ENCODE measurements around the gene TMEM52B.
A peak's percentile ranks its signal among the peaks of the same experiment; 100 is the strongest.
"Not testable (repeated sequence)": the region's sequence is repeated elsewhere in the genome, so short reads cannot be mapped to it uniquely, and the experiment has no call there.

The TMEM52B gene

DNA sequence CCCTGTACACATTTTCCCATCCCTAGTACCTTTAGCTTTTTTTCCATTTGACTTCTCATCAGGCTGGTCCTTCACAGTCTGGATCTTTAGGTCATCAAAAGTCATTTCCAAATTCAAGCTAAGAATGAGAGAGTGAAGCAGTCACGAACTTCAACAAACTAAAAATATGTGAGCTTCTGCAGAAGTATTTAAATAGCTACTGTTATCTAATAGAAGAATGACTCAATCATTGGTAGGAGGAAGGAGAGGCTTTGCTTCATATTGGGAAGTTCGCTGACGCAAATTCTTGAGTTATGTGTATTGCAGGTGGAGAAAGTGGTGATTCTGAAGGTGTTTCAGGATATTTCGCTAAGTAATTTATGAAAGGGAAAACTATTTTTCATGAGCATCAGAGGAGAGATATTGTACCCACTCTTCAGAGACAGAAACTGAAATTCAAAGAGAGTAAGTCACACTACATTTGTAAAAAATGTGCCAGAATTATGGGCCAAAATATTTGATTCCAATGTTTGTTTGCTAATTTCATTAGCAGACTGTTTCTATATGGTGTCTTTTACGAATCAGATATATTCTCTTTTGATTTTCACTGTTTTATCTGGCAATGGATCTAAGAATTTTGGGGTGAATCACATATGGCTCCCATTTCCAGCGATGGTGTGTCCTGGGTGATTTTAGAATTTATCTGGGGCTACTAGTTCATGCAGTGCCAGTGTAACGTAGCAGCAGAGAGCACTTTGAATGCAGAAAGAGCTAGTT, 6.7 kb upstream of the TMEM52B start, which contains the start of gene OLR1:
TSS of gene OLR1 (minus strand) at position 160 of the 756 bp plus-strand sequence. CDS start at position 105, 55 bp downstream.
- DNase-seq, result no peak

DNA sequence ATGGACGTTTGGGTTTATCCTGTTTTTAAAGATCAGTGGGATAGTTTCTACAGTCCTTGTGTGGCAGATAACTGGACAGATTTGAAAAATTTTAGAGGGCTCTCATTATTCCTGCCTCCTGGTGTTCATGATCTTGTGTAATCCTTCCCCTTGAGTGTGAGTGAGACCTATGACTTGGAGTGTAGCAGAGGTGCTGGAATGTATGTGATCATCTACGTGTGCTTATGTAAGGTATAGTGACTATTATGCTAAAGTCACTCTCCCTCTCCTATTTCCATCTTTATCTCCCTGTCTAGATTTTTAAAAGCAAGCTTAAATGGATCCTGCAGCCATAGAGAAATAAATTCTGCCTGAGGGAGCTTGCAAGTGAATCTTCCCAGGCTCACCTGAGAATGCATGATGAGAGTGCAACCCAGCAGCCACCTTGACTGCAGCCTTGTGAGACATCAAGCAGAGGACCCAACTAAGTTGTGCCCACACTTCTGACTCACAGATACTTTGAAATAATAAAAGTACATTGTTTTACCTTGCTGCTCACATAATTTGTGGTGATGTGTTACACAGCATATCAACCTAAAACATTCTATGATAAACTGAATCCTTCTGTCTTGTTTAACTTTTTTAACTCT, 3.7 kb upstream of the TMEM52B start:
- no peak for DNase-seq

DNA sequence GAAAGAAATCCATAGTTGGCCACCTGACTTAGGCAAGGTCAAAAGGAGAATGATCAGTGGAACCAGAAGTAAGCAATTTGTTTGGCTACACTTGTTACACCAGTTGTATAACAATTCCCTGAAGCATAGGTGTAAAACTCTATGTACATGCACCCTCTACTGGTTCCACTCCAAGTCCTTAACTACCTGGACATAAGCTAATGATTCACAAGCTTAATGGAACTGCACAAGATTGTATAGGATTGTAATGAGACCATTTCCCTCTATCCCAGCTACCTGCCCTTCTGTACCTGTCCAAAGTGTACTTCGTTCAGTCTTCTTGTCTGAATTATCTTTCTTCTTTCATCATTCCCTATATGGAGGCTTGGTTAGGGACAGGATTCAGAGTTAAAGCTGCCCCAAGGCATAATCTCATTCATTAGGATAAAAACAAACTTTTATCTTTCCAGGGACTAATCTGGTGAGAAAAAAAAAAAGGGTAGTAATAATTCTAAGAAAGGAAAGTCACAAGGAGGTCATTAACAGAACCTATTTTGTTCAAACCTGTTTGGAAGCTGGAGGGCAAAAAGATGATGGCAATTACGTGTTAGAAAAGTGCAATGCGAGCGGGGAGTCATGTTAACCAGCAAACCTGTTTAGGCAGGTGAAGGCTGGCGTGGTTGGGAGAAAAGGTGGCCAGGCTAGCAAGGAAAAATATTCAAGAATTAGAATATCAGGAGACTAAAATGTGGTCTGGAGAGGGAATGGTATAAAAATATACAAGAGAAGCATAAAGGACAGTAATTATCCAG, 2.8 kb upstream of the TMEM52B start:
- DNase-seq, result no peak

DNA sequence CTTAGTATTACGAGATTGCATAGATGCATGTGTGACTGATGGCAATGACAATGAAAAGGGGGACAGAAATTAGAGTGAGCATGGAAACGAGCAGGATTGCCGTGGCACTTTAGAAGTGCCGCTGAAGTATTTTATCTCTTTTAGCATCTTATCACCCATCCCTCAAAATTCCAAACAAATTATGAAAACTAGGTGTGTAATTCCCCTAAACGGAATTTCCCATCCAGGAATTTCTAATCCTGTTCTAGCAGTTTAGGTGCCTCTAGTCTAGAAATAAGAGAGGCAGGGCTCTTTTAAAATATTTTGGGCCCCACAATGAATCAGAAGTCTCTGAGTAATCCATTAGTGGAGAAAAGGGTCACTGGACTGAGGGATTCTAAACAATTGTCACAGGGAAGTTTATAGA, 947 bp downstream of the TMEM52B start:
- no peak for DNase-seq

DNA sequence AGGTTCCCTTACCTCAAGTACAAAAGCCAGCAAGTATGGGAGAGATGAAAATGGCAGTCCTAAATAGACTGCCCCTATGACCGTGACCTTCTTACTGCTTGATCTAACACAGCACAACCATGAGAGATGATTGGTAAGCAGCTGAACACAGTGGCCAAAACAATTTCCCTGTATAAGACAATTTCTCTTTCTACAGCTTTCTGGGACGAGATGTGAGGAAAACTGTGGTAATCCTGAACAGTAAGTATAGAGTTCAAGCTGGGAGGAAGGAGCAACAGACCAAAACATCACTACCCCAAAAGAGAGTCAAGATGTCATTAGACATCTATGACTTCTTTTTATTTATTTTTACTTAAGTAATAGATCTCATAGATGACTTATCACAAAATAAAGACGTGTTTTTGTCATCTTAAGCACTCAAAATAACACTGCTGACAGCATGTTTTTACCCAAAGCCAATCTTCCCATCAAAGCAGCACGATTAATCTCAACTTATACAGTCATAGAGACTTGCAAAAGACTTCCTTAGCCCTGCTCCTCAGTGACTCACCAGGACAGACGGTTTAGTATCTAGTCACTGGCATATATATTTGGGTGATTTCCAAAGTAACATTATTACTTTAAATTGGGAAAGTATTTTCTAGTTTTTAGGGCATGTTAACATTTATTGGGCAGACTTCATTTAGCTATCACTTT, 3.7 kb downstream of the TMEM52B start:
- no peak for DNase-seq

DNA sequence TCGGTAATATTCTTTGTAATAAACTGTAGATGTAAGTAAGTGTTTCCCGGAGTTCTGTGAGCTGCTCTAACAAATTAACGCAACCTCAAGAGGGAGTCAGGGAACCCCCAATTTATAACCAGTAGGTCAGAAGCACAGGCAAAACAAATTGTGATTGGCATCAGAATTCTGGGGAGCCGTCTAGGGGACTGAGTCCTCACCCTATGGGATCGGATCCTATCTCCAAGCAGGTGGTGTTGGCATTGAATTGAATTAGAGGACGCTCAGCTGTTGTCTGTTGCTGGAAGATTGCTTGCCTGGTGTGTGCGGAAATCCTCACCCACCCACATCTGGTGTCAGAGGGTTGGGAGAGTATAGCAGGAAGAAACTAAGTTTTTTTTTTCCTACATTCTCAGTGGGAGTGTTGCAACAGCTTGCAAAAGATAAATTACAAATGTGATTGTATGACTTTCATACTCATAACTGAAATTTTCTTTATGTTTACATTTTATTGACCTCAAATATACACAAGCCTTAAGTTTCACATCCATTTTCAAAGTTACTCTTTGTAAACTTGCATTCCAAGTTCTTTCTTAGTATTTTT, 5.5 kb downstream of the TMEM52B start:
- no peak for DNase-seq

DNA sequence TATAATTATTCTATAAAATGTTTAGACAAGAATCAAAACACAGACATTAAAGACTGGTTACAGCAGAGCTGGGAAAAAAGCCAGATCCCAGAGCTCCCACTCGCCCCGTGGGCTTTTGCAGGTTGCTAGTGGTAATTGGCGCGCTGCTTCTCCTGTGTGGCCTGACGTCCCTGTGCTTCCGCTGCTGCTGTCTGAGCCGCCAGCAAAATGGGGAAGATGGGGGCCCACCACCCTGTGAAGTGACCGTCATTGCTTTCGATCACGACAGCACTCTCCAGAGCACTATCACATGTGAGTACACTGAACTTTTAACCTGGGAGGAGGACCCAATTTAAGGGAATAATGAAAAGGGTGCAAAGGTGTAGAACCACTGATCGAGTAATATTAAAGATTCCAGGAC, 7.5 kb downstream of the TMEM52B start:
- DNase-seq, result no peak

DNA sequence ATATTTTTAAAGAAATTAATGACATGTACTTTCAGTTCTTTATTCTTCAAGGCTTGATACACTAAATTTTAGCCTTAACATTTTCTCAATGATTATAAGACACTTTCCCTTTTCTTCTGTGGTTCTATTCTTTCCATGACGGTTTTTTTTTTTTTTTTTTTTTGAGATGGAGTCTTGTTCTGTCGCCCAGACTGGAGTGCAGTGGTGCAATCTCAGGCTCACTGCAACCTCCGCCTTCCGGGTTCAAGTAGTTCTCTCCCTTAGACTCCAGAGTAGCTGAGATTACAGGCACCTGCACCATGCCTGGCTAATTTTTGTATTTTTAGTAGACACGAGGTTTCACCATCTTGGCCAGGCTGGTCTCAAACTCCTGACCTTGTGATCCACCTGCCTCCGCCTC, 8.1 kb downstream of the TMEM52B start:
- not testable (repeated sequence) for DNase-seq

DNA sequence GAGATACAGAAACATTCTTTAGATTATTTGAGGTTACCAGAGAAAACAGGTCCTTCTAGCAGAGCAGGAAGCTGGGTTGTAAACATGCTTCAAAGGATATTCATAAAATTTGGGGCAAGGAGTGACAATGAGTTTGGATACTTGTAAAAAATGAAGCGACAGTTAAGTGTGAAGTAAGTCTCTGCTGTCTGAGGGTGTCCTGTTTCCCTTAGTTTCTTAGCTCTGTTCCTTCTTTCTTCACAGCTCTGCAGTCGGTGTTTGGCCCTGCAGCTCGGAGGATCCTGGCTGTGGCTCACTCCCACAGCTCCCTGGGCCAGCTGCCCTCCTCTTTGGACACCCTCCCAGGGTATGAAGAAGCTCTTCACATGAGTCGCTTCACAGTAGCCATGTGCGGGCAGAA, 10.8 kb downstream of the TMEM52B start:
- no peak for DNase-seq

DNA sequence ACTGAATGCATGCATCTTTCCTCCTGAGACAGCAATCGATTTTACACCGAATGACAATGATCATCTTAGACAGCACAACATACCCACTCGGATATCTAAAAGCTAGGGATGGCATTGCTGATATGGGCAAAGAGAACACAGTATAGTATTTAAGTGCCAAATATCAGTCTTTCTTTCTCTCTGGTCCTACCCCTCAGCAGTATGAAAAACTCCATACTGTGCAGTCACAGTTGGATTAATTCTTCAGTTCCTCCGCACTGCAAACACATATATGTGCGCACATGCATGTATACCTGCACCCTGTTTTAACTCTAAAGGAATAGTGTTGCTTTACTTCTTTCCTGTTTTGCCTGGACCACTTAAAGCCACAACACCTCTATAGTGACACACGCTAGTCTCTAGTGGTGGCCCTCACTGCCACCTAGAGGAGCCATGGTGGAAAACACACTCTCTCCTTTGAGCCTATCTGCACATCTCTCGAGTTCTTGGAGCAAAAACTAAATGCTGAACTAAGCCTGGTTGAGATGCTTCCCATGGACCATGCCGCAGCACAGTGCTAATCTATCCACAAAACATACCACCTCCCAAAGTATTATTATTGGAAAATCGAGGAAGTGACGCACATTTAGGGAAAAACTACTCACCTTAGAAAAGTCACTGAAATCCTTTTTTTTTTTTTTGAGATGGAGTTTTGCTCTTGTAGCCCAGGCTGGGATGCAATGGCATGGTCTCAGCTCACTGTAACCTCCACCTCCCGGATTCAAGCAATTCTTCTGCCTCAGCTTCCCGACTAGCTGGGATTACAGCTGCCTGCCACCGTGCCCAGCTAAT, 11.9 kb downstream of the TMEM52B start:
- DNase-seq, result peak; percentile 52

DNA sequence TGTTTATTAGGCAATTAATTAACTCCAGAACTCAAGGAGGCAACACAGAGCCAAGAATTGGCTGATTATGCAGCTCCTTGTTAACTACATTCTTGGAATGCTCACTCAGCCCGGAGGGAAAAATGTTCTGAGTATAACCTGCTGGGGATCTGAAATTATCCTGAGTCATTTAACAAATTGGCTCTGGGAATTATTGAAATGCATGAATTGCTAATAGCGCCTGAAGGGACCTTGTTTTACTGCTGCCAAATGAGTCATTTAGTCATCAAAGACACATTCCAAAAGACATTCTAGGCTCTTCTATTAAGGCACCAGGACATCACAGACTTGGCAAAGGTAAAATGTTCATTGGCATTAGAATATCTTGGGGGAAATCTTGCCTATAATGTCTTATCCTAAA, 13.0 kb downstream of the TMEM52B start:
- DNase-seq, result no peak

DNA sequence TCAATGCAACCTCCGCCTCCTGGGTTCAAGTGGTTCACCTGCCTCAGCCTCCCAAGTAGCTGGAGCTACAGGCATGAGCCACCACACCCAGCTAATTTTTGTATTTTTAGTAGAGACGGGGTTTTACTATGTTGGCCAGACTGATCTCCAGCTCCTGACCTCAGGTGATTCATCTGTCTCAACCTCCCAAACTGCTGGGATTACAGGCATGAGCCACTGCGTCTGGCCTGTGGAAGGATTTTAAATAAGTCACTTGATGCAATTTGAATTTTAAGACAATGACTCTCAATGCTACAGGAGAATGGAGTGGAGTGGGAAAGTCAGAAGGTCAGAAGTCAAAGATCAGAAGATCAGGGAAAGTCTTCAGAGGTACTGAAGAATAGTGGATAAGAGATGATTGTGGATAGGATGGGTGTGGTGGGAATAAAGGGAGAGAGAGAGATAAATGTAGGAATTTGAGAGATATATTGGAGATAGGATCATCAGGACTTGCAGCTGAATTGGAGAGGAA, 15.4 kb downstream of the TMEM52B start:
- no peak for DNase-seq

DNA sequence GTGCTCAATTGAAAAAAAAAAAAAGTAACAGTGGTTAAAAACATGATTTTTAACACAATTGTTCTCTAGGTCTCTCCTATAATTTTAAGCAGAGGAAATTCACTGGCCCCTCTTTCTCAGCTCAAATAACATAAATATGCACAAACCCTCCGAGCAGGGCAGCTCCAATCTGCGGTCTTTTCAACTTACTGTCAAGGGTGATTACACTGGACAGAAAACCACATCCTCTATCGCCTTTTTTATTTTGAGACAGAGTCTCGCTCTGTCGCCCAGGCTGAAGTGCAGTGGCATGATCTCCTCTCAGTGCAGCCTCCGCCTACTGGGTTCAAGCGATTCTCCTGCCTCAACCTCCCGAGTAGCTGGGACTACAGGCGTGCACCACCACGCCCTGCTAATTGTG, 17.4 kb downstream of the TMEM52B start:
- DNase-seq, result no peak

DNA sequence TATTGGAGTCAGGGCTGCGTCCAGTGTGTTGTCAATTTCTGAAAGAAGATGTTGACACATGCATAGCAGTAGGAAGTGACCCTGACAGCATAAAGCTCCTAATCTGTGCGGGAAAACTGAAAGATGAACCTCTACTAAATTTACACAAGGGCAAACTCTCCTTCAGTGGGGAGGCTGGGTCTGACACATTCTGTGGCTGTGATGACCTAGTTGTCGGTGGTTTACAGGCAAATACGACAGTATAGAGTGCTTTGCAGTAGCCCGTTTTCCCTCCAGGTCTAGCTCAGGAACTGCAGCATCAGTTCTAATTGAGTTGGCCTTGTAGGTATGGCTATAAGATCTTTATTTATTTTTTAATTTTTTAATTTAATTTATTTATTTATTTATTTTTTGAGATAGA, 19.0 kb downstream of the TMEM52B start:
- no peak for DNase-seq

DNA sequence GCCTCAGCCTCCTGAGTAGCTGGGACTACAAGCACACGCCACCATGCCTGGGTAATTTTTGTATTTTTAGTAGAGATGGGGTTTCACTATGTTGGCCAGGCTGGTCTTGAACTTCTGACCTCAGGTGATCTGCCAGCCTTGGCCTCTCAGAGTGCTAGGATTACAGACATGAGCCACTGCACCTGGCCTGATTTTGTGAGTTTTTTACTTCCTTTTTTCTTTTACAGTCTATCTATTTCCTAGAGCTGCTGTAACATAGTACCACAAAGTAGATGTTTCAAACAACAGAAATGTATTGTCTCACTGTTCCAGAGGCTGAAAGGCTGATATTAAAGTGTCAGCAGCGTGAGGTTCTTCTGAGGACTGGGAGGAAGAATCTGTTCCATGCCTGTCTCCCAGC, 25.7 kb downstream of the TMEM52B start:
- DNase-seq, result not testable (repeated sequence)

DNA sequence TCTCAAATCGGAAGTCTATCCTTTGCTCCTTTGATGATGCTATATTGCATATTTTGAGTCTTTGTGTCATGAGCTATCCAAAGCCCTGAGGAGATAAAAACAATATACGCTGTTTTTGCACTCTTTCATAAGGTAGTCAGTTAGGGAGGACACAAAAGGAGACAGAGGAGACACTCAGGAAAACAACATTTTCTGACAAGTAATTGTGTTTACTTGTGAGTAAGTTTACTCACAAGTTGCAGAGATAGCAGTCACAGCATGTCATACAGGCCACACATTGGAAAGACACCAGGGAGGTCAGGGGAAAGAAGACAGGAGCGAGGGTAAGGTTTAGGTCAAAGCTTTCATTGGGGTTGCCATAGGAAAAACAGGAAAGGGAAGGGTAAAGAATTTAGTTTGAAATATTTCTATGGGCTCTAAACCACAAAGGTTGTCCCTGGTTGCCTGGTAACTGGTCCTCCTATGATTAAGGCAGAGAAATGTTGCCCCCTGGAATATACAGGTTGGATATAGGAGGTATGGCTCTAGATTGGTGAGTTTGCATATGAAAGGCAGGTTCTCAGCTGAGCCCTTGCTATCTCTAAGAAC, 26.5 kb downstream of the TMEM52B start:
- no peak for DNase-seq

DNA sequence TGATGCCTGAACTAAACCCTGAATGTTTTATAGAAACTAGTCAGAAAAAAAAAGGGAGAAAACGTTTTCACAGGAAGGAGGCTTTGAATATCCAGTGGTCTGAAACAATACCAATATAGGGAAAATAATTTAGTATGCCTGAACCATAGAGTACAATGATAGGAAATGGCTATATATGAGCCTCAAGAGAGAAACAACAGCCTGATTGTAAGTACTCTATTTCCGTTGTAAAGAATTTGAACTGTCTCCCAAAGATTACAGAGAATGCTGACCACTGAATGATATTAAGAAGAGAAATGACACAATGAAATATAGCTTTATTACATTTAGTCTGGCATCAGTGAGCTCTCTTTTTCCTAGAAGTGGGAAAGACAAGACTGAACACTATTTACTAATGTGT, 28.3 kb downstream of the TMEM52B start:
- DNase-seq, result no peak

DNA sequence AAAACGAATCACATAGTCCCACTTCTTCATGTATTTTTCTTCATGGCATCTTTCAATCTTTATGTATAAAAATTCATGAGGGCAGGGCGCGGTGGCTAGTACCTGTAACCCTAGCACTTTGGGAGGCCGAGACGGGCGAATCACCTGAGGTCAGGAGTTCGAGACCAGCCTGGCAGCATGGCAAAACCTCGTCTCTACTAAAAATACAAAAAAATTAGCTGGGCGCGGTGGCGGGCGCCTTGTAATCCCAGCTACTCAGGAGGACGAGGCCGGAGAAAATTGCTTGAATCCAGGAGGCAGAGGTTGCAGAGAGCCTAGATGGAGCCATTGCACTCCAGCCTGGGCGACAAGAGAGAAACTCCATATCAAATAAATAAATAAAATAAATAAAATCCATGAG, 31.4 kb downstream of the TMEM52B start:
- DNase-seq, result no peak

DNA sequence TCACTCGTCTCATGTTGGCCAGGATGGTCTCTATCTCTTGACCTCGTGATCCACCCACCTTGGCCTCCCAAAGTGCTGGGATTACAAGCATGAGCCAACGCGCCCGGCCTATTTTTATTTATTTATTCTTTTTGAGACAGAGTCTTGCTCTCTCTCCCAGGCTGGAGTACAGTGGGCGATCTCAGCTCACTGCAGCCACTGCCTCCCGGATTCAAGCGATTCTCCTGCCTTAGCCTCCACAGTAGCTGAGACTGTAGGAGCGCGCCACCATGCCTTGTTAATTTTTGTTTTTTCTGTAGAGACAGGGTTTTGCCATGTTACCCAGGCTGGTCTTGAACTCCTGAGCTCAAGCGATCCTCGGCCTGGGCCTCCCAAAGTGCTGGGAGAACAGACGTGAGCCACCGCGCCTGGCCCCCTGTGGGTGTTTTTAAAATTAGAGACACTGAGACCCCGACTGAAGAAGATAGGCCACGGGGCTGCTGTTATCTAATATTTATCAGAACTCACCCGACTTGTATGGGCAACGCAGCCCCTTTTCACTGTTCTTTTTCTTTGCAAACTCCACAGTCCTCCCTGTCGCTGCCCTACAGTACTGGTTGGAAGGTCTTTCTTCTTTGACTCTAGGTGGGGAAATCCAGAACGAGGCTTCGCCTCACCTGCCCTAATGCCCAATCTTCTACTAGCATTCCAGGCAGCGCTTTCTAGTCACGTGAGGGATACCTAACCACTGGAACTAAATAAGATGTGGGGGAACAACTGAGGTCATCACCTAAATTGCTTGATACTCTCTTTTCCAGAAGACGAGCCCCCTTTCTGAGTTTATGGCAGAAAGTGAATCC, 32.5 kb downstream of the TMEM52B start:
- no peak for DNase-seq
